Liver (tissue), 9 donors: ENCODE results near the gene PARD3. TPM values are rescaled to one million over a fixed set of nuclear protein-coding genes. Genes with fewer than 3 reads are reported as not detected.

Experiments used
- DNase-seq: peaks from one replicate; pipeline ENCODE4 v3.0.0-alpha.2; 2017; ENCODE audit warnings: low spot score
- H3K27ac ChIP-seq, 2 donors: one replicate each; pipeline ENCODE4 v1.7.0; 2013; ENCODE audit warnings: inconsistent platforms in 2 of 2, low read length in 2 of 2, control low read depth in 1 of 2, low read depth in 1 of 2, mild to moderate bottlenecking in 1 of 2
- H3K27me3 ChIP-seq, 4 donors: one replicate each; pipeline versions ENCODE4 v1.6.1 to v1.7.0; 2013; ENCODE audit warnings: low read length in 3 of 4, inconsistent platforms in 1 of 4, mild to moderate bottlenecking in 1 of 4, moderate library complexity in 1 of 4; ENCODE audit not compliant: control insufficient read depth in 4 of 4, insufficient read depth in 4 of 4
- H3K36me3 ChIP-seq, 4 donors: one replicate each; pipeline versions ENCODE4 v1.6.1 to v1.7.0; 2013; ENCODE audit warnings: low read length in 3 of 4, mild to moderate bottlenecking in 3 of 4, low read depth in 1 of 4, moderate library complexity in 1 of 4; ENCODE audit not compliant: control insufficient read depth in 4 of 4, insufficient read depth in 3 of 4
- H3K4me1 ChIP-seq, 4 donors: one replicate each; pipeline versions ENCODE4 v1.6.1 to v1.7.0; 2013; ENCODE audit warnings: low read length in 3 of 4, mild to moderate bottlenecking in 3 of 4, moderate library complexity in 1 of 4; ENCODE audit not compliant: control insufficient read depth in 4 of 4, insufficient read depth in 4 of 4
- H3K4me3 ChIP-seq, 3 donors: one replicate each; pipeline versions ENCODE4 v1.6.1 to v1.7.0; 2013; ENCODE audit warnings: low read length in 3 of 3, control low read depth in 1 of 3, low read depth in 1 of 3, mild to moderate bottlenecking in 1 of 3
- H3K9ac ChIP-seq, 2 donors: one replicate each; pipeline ENCODE4 v1.7.0; 2013; ENCODE audit warnings: low read length in 2 of 2, mild to moderate bottlenecking in 2 of 2, moderate library complexity in 2 of 2, control low read depth in 1 of 2, low read depth in 1 of 2
- H3K9me3 ChIP-seq, 4 donors: one replicate each; pipeline versions ENCODE4 v1.6.1 to v1.7.0; 2013; ENCODE audit warnings: low read length in 3 of 4; ENCODE audit not compliant: control insufficient read depth in 4 of 4
- ATF3 ChIP-seq: IDR thresholded peaks from 2 replicates; pipeline ENCODE4 v1.6.1; 2016; ENCODE audit warnings: antibody characterized with exemption
- CTCF ChIP-seq: fragments of 150-350 bp; IDR thresholded peaks from 2 replicates; pipeline ENCODE4 v1.5.1; 2017; ENCODE audit warnings: improper control_type of control experiment, low read depth, low read length; ENCODE audit not compliant: missing input control
- EGR1 ChIP-seq, 2 donors: IDR thresholded peaks; 2 replicates each; pipeline ENCODE4 v1.6.1; 2016 to 2018; ENCODE audit warnings: antibody characterized with exemption in 2 of 2, low read depth in 2 of 2
- FOXA1 ChIP-seq: IDR thresholded peaks from 2 replicates; pipeline ENCODE4 v1.6.1; 2016; ENCODE audit warnings: antibody characterized with exemption
- FOXA2 ChIP-seq: IDR thresholded peaks from 2 replicates; pipeline ENCODE4 v1.6.1; 2016; ENCODE audit warnings: antibody characterized with exemption
- GABPA ChIP-seq, 2 donors: IDR thresholded peaks in 1 of 2; conservative IDR thresholded peaks in 1 of 2; 2 replicates each; pipeline ENCODE4 v1.6.1; 2016; ENCODE audit warnings: antibody characterized with exemption in 2 of 2, mild to moderate bottlenecking in 1 of 2, moderate library complexity in 1 of 2
- HNF4A ChIP-seq, 2 donors: conservative IDR thresholded peaks; 2 replicates each; pipeline ENCODE4 v1.6.1; 2016; ENCODE audit warnings: antibody characterized with exemption in 2 of 2, mild to moderate bottlenecking in 2 of 2
- JUND ChIP-seq, 2 donors: IDR thresholded peaks; 2 replicates each; pipeline ENCODE4 v1.6.1; 2016; ENCODE audit warnings: antibody characterized with exemption in 2 of 2
- MAX ChIP-seq: IDR thresholded peaks from 2 replicates; pipeline ENCODE4 v1.6.1; 2016; ENCODE audit warnings: antibody characterized with exemption
- RAD21 ChIP-seq, 2 donors: IDR thresholded peaks; 2 replicates each; pipeline ENCODE4 v1.6.1; 2016; ENCODE audit warnings: antibody characterized with exemption in 2 of 2, mild to moderate bottlenecking in 2 of 2
- REST ChIP-seq: IDR thresholded peaks from 2 replicates; pipeline ENCODE4 v1.6.1; 2016; ENCODE audit warnings: antibody characterized with exemption, mild to moderate bottlenecking
- RXRA ChIP-seq, 2 donors: IDR thresholded peaks; 2 replicates each; pipeline ENCODE4 v1.6.1; 2017 to 2018; ENCODE audit warnings: antibody characterized with exemption in 2 of 2, mild to moderate bottlenecking in 1 of 2
- SP1 ChIP-seq: IDR thresholded peaks from 2 replicates; pipeline ENCODE4 v1.6.1; 2018; ENCODE audit warnings: antibody characterized with exemption, mild to moderate bottlenecking
- TAF1 ChIP-seq: conservative IDR thresholded peaks from 2 replicates; pipeline ENCODE4 v1.6.1; 2016; ENCODE audit warnings: antibody characterized with exemption, mild to moderate bottlenecking
- YY1 ChIP-seq: IDR thresholded peaks from 2 replicates; pipeline ENCODE4 v1.6.1; 2016; ENCODE audit warnings: antibody characterized with exemption, mild to moderate bottlenecking
- ZBTB33 ChIP-seq: IDR thresholded peaks from 2 replicates; pipeline ENCODE4 v1.6.1; 2016; ENCODE audit warnings: antibody characterized with exemption
- WGBS: extraction: QIAGEN DNeasy Blood & Tissue Kit; methylation state at CpG from one replicate; pipeline ENCODE4 v1.1.7; 2013; 5-methylcytosine and 5-hydroxymethylcytosine counted together
- polyA plus RNA-seq, 2 donors: library from polyadenylated mRNA; stranded (reverse) in 1 of 2; unstranded in 1 of 2; fragments of 200-250 nt in 1 of 2; fragments of >200 nt in 1 of 2; fragmentation: Nextera tagmentation in 1 of 2; extraction: Ambion mirVana in 1 of 2; gene quantifications; one replicate each; pipeline versions ENCODE4 v1.2.1 to v1.2.3, GENCODE V29; 2013 to 2015
- total RNA-seq, 2 donors: library from RNA; depleted of rRNA; stranded (reverse); fragments of >200 nt; gene quantifications; one replicate each; pipeline ENCODE4 v1.2.3, GENCODE V29; 2014
- donor health status: healthy.
- donor health status: healthy.
- donor health status: healthy.
- donor health status: healthy.
- donor health status: healthy.

The PARD3 gene
- total and polyA plus RNA-seq, 4 donors: 12.3 to 43.8 (median 13.5) TPM

- Histone ChIP-seq H3K9me3 (no peaks in the 10 kb centered on the region), H3K27me3 (no peaks in the 10 kb centered on the region), H3K4me1 (no peaks in the 10 kb centered on the region), H3K36me3 (no peaks in the 10 kb centered on the region), H3K9ac (no peak overlapping the region), H3K27ac (no peak overlapping the region), H3K4me3 (no peak overlapping the region)
- DNase-seq: no peak
- no peak for TF ChIP-seq FOXA2
- TF ChIP-seq REST: no peak
- TF ChIP-seq MAX: no peak
- TF ChIP-seq HNF4A (conservative IDR thresholded peaks at IDR 0.05): no peak
- TF ChIP-seq GABPA (IDR thresholded peaks at IDR 0.05 in 1 of 2, conservative IDR thresholded peaks at IDR 0.05 in 1 of 2): no peak
- no peak for TF ChIP-seq TAF1
- TF ChIP-seq YY1: no peak
- TF ChIP-seq RXRA (IDR thresholded peaks at IDR 0.05): no peak
- no peak for TF ChIP-seq ZBTB33
- TF ChIP-seq CTCF: no peak
- no peak for TF ChIP-seq EGR1 (IDR thresholded peaks at IDR 0.05; ENCODE audit: low read depth in 2 of 2)
- TF ChIP-seq JUND (IDR thresholded peaks at IDR 0.05): no peak
- no peak for TF ChIP-seq FOXA1
- no peak for TF ChIP-seq ATF3
- no peak for TF ChIP-seq SP1
- no peak for TF ChIP-seq RAD21 (IDR thresholded peaks at IDR 0.05)
- 94% methylated on average over 2 of the region's 2 CpGs for WGBS
These were observed 640.0 kb downstream of the PARD3 start for GRCh38 chr10:34175121-34175520.
